NT2/D1 (cell line): Measurements from ENCODE around the gene ATIC.

Experiments
- SUZ12 ChIP-seq: IDR thresholded peaks from 2 replicates; pipeline ENCODE4 v1.6.1; 2011; ENCODE audit not compliant: insufficient read length, insufficient read depth; ENCODE audit errors: extremely low read depth
- YY1 ChIP-seq: IDR thresholded peaks from 2 replicates; pipeline ENCODE4 v1.6.1; 2011; ENCODE audit not compliant: insufficient read length, insufficient read depth
- ZNF274 ChIP-seq: IDR thresholded peaks from 2 replicates; pipeline ENCODE4 v1.6.1; 2011; ENCODE audit warnings: mild to moderate bottlenecking, low read depth, low read length

DNA sequence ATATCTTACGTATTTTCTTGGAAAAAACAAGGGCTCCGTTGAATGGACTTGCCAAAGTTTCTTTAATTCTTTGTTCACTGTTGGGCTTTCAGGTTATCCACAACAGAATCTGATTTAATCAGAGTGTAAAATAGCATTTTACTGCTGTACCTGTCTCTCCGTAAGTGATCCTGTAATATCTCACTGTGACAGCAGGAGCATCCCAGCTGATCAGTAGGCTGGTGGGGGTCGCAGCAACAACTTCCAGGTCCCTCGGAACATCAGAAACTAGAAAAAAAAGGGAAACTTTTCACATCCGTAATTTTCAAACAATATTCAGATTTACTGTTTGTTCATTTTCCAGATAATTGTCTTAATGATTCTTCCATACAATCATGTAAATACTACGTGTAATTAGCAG lies 72.9 kb downstream of the ATIC start:
- no peak for TF ChIP-seq YY1
- no peak for TF ChIP-seq ZNF274
- TF ChIP-seq SUZ12: no peak
